IPS-15b (cell line): ENCODE data around the gene NAGLU.

Source experiments
- H3K27me3 ChIP-seq: one replicate; pipeline ENCODE4 v1.6.1; 2013; ENCODE audit warnings: low read length; ENCODE audit not compliant: control insufficient read depth, insufficient read depth
- H3K36me3 ChIP-seq: one replicate; pipeline ENCODE4 v1.6.1; 2013; ENCODE audit warnings: low read length; ENCODE audit not compliant: control insufficient read depth, insufficient read depth
- H3K4me1 ChIP-seq: one replicate; pipeline ENCODE4 v1.6.1; 2013; ENCODE audit warnings: mild to moderate bottlenecking, low read length; ENCODE audit not compliant: control insufficient read depth, insufficient read depth
- H3K4me3 ChIP-seq: one replicate; pipeline ENCODE4 v1.5.1; 2013; ENCODE audit warnings: low read depth, low read length
- H3K9ac ChIP-seq: one replicate; pipeline ENCODE4 v1.6.1; 2013; ENCODE audit warnings: low read depth, mild to moderate bottlenecking, low read length
- H3K9me3 ChIP-seq: one replicate; pipeline ENCODE4 v1.6.1; 2013; ENCODE audit warnings: mild to moderate bottlenecking, low read length; ENCODE audit not compliant: control insufficient read depth, insufficient read depth

Gene NAGLU

DNA sequence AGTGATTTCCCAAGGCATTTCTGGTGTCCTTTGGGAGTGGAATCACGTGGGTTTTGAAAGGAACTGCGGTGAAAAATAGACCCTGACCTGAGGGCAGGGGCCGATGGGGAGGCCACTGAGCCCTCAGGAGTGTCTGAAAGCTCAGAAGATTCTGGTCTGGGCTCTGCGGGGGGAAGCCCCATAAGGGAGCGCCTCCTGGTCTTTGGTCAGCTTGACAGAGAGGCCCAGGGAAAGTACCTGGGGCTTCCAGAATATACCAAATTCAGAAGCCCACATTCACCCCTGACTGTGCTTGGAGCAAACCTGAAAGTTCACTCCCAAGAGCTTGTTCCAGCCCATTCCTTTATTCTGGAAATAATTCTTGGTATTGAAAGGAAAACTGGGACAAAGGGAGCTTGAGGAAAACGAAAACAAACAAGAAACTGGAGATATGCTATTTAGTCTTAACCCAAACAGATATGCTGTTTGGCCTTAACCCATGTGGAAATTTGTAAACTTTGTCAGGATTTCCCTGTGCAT lies 23.2 kb upstream of the NAGLU start:
- no peak overlapping the region for H3K4me3 ChIP-seq
- H3K9ac ChIP-seq, result peak overlapping the region; percentile 24
- peaks cover 33% of the 10 kb centered on the region for H3K36me3 ChIP-seq
- no peaks in the 10 kb centered on the region for H3K9me3 ChIP-seq
- no peaks in the 10 kb centered on the region for H3K4me1 ChIP-seq
- H3K27me3 ChIP-seq, result no peaks in the 10 kb centered on the region

DNA sequence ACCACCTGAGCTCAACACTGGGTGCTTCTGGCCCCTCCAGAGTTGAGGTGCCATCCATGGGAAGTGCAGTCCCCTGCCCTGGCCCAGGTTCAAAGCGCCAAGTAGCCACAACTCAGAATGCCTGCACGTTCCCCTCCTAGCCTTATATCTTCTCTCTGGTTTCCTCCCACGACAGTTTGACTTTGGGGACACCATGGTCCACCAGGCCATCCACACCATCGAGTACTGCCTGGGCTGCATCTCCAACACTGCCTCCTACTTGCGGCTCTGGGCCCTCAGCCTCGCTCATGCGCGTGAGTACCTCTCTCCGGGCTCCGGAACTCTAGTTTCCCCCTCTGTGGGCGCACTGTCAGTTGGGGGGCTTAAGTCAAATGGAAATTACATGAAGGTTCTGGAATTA lies 22.4 kb upstream of the NAGLU start:
- peaks cover 29% of the 10 kb centered on the region for H3K36me3 ChIP-seq
- H3K9ac ChIP-seq, result no peak overlapping the region
- H3K4me3 ChIP-seq, result no peak overlapping the region
- no peaks in the 10 kb centered on the region for H3K27me3 ChIP-seq
- no peaks in the 10 kb centered on the region for H3K9me3 ChIP-seq
- no peaks in the 10 kb centered on the region for H3K4me1 ChIP-seq

DNA sequence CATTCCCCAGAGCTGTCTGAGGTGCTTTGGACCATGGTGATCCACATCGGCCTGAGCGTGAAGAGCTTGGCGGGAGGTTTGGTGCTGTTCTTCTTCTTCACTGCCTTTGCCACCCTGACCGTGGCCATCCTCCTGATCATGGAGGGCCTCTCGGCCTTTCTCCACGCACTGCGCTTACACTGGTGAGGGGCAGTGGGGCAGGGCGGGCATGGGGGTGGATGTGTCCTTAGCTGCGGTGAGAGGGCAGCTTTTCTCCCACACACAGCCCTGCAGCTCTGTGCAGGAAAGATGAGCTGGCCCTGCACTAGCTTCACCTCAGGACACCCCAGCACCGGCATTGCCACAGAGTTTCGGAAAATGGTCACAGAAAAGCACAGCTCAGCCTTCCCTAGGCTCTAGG lies 21.8 kb upstream of the NAGLU start:
- H3K36me3 ChIP-seq, result peaks cover 26% of the 10 kb centered on the region
- no peaks in the 10 kb centered on the region for H3K9me3 ChIP-seq
- H3K27me3 ChIP-seq, result no peaks in the 10 kb centered on the region
- no peak overlapping the region for H3K9ac ChIP-seq
- H3K4me3 ChIP-seq, result no peak overlapping the region
- peaks cover 2% of the 10 kb centered on the region for H3K4me1 ChIP-seq

DNA sequence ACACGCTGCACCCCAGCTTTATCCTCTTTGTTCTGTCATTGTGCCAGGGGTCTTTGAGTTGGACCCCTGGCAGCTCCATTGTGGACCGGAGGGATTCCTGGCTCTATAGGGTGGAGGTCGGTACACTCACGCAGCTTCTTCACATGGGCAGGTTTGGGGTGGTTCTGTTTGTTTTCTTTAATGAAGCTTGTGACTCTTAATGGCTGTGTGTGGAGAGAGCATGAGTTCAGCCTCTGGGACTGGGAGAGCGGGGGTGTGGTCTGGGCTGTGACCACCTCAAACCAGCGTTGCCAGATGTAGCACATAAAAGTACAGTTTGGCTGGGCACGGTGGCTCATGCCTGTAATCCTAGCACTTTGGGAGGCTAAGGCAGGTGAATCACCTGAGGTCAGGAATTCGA lies 21.2 kb upstream of the NAGLU start:
- H3K27me3 ChIP-seq, result no peaks in the 10 kb centered on the region
- H3K4me3 ChIP-seq, result no peak overlapping the region
- H3K4me1 ChIP-seq, result peaks cover 8% of the 10 kb centered on the region
- H3K9ac ChIP-seq, result no peak overlapping the region
- H3K9me3 ChIP-seq, result no peaks in the 10 kb centered on the region
- peaks cover 20% of the 10 kb centered on the region for H3K36me3 ChIP-seq

DNA sequence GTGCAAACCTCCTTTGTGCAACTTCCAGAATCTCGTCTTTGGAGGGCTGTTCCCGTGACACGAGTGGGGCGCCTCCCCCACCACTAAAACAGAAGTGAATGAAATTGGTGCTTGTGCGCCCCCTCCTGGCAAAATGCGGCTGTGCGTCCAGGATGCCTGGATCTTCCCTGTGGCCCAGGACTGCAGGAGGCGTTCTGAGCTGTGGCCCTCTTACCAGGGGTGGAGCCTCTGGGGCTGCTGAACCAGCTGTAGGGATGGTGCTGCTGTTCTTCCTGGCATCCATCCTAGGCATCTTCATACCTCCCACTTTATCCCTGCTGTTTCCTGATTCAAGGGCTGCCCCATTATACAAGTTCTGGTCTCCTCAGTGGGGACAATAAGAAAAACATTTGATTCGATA lies 18.5 kb upstream of the NAGLU start:
- Histone ChIP-seq H3K4me1 (peaks cover 15% of the 10 kb centered on the region), H3K36me3 (peaks cover 20% of the 10 kb centered on the region), H3K4me3 (no peak overlapping the region), H3K9ac (no peak overlapping the region), H3K9me3 (no peaks in the 10 kb centered on the region), H3K27me3 (no peaks in the 10 kb centered on the region)

DNA sequence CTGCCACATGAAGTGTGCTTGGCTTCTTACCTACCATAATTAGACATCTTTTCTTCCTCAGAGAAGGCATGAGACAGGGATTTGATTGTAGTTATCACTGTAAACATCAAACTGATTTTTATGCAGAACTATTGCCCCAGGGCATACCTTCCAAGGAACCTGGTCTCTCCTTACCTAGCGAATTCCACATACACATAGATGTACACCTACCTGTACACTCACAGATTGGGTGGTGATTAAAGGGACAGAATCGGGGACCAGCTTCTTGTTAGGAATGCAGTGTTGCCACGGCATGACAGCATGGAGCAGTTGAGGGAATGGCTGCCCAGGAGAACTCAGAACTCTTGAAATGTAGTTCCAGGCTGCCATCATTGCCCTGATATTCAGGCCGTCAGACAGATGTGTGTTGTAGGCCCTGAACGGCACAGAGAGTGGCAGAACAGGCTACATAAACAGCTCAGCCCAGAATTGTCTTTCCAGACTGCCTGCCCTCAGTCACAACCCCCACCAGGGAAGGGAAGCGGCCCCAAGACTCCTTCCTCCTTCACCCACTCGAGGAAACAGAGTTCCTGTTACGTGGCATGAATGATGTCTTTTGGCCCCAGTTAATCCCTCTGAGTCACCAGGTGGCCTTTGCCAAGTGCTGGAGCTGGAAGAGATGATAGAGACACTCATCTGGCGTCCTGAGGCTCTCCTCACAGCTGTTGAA lies 17.8 kb upstream of the NAGLU start:
- Histone ChIP-seq H3K9ac (no peak overlapping the region), H3K4me3 (no peak overlapping the region), H3K27me3 (no peaks in the 10 kb centered on the region), H3K36me3 (peaks cover 20% of the 10 kb centered on the region), H3K4me1 (peaks cover 15% of the 10 kb centered on the region), H3K9me3 (no peaks in the 10 kb centered on the region)

DNA sequence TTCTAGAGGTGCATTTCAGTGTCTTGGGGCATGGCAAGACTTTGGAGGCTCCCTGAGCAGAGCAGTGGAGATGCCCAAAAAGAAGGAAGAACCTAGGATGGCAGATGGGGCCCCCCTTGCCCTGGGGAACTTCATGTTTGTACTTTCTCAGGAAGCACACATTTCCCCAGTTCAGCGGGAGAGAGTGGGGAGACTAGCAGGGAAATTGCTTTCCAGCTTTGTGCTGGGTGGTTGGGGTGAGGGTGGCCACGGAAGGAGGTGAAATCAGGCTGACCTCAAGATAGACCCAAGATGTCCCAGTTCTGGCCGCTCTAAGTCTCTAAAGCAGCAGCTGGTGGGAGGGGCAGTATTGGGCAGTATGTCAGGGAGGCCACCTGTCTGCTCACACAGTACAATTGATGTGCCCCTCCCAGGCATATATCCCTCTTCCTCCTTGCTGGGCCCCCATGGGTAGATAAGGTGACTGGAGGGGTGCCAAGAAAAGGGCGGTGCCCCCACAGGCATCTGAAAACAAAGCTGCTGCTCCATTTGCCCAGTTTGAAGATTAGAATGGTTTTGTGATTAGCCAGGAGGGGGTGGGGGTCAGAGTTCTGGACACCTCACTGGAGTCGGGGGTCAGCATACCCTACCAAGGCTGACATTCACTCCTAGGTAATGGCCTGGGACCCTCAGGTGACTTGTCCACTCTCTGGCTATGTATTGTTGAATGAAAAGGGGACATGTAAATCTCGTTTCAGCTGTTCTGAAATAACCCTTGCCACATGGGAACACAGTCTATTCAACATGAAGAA lies 17.1 kb upstream of the NAGLU start:
- H3K4me3 ChIP-seq, result peak overlapping the region; percentile 30
- H3K9ac ChIP-seq, result no peak overlapping the region
- H3K9me3 ChIP-seq, result no peaks in the 10 kb centered on the region
- peaks cover 13% of the 10 kb centered on the region for H3K36me3 ChIP-seq
- H3K4me1 ChIP-seq, result peaks cover 15% of the 10 kb centered on the region
- H3K27me3 ChIP-seq, result no peaks in the 10 kb centered on the region

DNA sequence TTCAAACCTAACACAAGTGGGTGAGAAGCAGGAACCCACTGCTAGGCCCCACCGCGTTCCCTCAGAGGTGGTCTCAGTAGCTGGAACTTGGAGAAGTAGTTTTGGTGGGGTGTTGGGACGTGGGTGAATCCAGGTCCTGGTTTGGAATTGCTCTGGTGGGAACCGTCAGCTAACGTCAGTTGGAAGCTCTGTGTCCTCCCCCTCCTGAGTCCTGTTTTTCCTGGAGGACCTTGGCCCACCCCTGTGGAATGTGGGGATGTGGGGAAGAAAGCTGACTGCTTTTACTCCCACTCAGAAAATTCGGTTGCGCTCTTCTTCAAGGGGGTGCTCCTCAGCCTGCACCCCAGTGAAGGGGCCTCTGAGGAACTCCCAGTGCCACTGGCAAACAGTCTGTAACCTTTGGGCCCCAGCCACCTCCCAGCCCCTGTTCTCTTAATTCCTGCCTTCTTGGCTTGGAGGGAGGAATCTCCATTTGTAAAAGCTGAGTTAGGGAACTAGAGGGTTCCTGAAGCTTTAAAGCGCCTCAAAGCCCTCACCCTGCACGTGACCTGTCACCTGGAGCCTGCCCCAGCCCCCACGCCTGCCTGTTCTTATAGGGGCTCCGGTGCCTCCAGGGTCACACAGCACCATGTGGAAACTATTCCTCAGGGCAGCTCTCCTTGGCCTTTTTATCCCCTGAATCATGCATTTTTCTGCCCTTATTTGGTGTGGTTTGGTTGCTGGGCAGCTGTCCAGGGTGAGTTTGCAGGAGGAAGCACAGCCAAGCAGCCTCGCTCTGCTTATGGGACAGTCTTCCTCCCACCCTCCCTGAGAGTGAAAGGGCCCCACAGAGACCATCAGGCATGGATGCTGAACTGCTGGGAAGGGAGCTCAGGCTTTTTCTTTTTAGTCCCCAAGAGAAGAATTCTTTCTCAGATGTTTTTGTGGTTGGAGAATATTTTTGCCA lies 16.2 kb upstream of the NAGLU start:
- peak overlapping the region; percentile 39 for H3K4me3 ChIP-seq

DNA sequence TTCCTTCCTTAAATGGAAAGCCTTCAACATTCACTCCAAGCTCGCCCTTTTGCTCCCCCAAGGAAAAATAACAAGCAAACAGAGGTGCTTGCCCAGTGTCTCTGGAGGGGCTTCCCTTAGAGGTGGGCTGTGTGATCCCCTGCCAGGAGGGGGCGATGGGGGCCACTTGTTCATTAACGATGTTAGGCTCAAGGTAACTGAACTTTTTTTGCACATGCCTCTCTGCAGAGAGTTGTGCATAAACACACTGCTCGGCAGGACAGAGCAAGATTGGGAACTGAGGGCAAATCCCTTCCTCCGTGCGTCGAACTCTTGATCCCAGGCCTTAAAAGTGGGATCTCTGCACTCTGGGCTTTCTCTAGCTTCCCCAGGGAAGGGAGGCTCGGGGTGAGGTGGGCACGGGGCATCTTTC lies 15.5 kb upstream of the NAGLU start:
- Histone ChIP-seq H3K4me1 (peaks cover 15% of the 10 kb centered on the region), H3K4me3 (peak overlapping the region; percentile 39), H3K9me3 (no peaks in the 10 kb centered on the region), H3K36me3 (peaks cover 7% of the 10 kb centered on the region), H3K27me3 (no peaks in the 10 kb centered on the region), H3K9ac (no peak overlapping the region)

More for the DNA sequence above, 16.2 kb upstream of the NAGLU start:
- no peaks in the 10 kb centered on the region for H3K9me3 ChIP-seq
- peaks cover 15% of the 10 kb centered on the region for H3K4me1 ChIP-seq
- H3K27me3 ChIP-seq, result no peaks in the 10 kb centered on the region
- H3K36me3 ChIP-seq, result peaks cover 7% of the 10 kb centered on the region
- H3K9ac ChIP-seq, result no peak overlapping the region

DNA sequence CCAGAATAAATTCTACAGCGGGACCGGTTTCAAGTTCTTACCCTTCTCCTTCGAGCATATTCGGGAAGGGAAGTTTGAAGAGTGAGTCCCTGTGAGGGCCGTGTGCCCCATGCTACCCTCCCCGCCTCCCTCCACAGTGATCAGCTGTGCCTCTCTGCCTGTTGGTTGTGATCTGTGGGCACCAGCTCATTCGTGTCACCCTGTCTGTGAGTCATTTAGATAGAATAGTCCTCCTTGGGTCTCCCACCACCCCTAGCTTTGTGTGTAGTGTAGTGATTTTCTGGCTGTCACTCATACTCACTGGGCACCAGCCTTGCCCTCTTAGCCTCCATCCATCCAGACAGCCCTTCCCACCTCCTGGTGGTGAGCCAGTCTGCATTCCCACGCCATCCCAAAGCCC lies 15.0 kb upstream of the NAGLU start:
- Histone ChIP-seq H3K4me1 (peaks cover 15% of the 10 kb centered on the region), H3K9me3 (no peaks in the 10 kb centered on the region), H3K36me3 (peaks cover 7% of the 10 kb centered on the region), H3K9ac (no peak overlapping the region), H3K4me3 (no peak overlapping the region), H3K27me3 (no peaks in the 10 kb centered on the region)

DNA sequence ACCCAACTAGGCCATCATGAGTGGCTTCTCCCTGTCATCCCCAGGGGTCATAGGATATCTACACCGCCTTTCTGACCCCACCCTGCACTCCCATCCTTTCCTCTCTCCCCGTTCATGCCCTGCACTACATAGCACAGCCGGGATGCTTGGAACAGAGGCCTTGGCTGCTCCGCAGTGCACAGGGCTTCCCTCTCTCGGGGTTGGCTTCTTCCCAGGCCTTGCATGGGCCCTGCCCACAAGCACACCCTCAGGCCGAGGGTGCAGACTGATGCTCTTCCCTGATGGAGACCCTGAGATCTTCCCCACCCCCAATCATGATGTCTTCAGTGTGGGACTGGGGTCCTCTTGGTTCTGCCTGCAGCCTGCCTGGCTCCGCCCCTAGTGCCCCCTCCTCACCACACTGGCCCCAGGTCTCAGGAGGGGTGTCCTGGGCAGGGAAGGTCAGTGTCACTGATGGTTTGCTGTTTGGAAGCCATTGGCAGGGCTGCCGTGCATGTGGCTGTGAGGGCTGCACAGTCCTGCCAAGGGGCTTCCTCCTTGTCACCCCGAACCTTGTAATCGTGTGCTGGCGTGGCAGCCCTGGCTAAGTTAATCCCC lies 14.3 kb upstream of the NAGLU start:
- no peaks in the 10 kb centered on the region for H3K27me3 ChIP-seq
- H3K4me3 ChIP-seq, result no peak overlapping the region
- H3K4me1 ChIP-seq, result peaks cover 15% of the 10 kb centered on the region
- peaks cover 3% of the 10 kb centered on the region for H3K36me3 ChIP-seq
- H3K9ac ChIP-seq, result no peak overlapping the region
- no peaks in the 10 kb centered on the region for H3K9me3 ChIP-seq
